ENCODE measurements around the gene CDHR2. TPM values are rescaled to one million over a fixed set of nuclear protein-coding genes. Genes with fewer than 3 reads are reported as not detected.
"Not testable (repeated sequence)": the region's sequence is repeated elsewhere in the genome, so short reads cannot be mapped to it uniquely, and the experiment has no call there.

Gene CDHR2
- polyA plus RNA-seq, 3 donors from 2014 or later: not detected

GRCh38 chr5:176575488-176576422 is 26.6 kb downstream of the CDHR2 start:
- no peaks in the 10 kb centered on the region for H3K9me3 Mint-ChIP-seq
- DNase-seq: no peak
- H3K27me3 Mint-ChIP-seq (ENCODE audit: low read depth in 3 of 3): peaks cover 0 to 5% (median 2%) of the 10 kb centered on the region in 3 donors
- no peak overlapping the region for H3K27ac Mint-ChIP-seq
- no peak overlapping the region for H3K4me3 Mint-ChIP-seq
- H3K36me3 Mint-ChIP-seq: no peaks in the 10 kb centered on the region
- peaks cover 0 to 1% of the 10 kb centered on the region in 2 donors for H3K4me1 Mint-ChIP-seq

GRCh38 chr5:176577312-176578176 is 28.4 kb downstream of the CDHR2 start:
- peaks cover 0 to 1% of the 10 kb centered on the region in 2 donors for H3K4me1 Mint-ChIP-seq
- no peak for DNase-seq
- no peaks in the 10 kb centered on the region for H3K36me3 Mint-ChIP-seq
- peaks cover 0 to 5% (median 2%) of the 10 kb centered on the region in 3 donors for H3K27me3 Mint-ChIP-seq (ENCODE audit: low read depth in 3 of 3)
- no peaks in the 10 kb centered on the region for H3K9me3 Mint-ChIP-seq
- no peak overlapping the region for H3K27ac Mint-ChIP-seq
- H3K4me3 Mint-ChIP-seq: no peak overlapping the region

GRCh38 chr5:176578391-176578808 is 29.3 kb downstream of the CDHR2 start:
- H3K27me3 Mint-ChIP-seq (ENCODE audit: low read depth in 3 of 3): peaks cover 0 to 5% (median 2%) of the 10 kb centered on the region in 3 donors
- peaks cover 0 to 1% of the 10 kb centered on the region in 2 donors for H3K4me1 Mint-ChIP-seq
- H3K9me3 Mint-ChIP-seq: no peaks in the 10 kb centered on the region
- no peak overlapping the region for H3K4me3 Mint-ChIP-seq
- no peak overlapping the region for H3K27ac Mint-ChIP-seq
- DNase-seq: peak; percentile 31 to 42 (median 36)
- no peaks in the 10 kb centered on the region for H3K36me3 Mint-ChIP-seq

GRCh38 chr5:176579323-176579722 is 30.2 kb downstream of the CDHR2 start:
- no peaks in the 10 kb centered on the region for H3K4me1 Mint-ChIP-seq
- H3K9me3 Mint-ChIP-seq: peaks cover 0 to 3% (median 0%) of the 10 kb centered on the region in 6 donors
- no peak for DNase-seq
- H3K27ac Mint-ChIP-seq: no peak overlapping the region
- H3K27me3 Mint-ChIP-seq (ENCODE audit: low read depth in 3 of 3): peaks cover 0 to 5% (median 2%) of the 10 kb centered on the region in 3 donors
- no peak overlapping the region for H3K4me3 Mint-ChIP-seq
- no peaks in the 10 kb centered on the region for H3K36me3 Mint-ChIP-seq

GRCh38 chr5:176581361-176581760 is 32.2 kb downstream of the CDHR2 start:
- no peak overlapping the region for H3K27ac Mint-ChIP-seq
- peaks cover 0 to 5% (median 0%) of the 10 kb centered on the region in 3 donors for H3K27me3 Mint-ChIP-seq (ENCODE audit: low read depth in 3 of 3)
- no peak for DNase-seq
- no peaks in the 10 kb centered on the region for H3K4me1 Mint-ChIP-seq
- H3K36me3 Mint-ChIP-seq: no peaks in the 10 kb centered on the region
- H3K9me3 Mint-ChIP-seq: peaks cover 0 to 3% (median 0%) of the 10 kb centered on the region in 6 donors
- no peak overlapping the region for H3K4me3 Mint-ChIP-seq

- Mint-ChIP-seq H3K27ac (no peak overlapping the region), H3K4me3 (no peak overlapping the region), H3K9me3 (peaks cover 0 to 3% (median 0%) of the 10 kb centered on the region in 6 donors), H3K36me3 (no peaks in the 10 kb centered on the region), H3K4me1 (no peaks in the 10 kb centered on the region), H3K27me3 (ENCODE audit: low read depth in 3 of 3) (peaks cover 0 to 5% (median 0%) of the 10 kb centered on the region in 3 donors)
- no peak for DNase-seq
These were observed 33.9 kb downstream of the CDHR2 start for GRCh38 chr5:176583076-176583475.

- H3K9me3 Mint-ChIP-seq: peaks cover 0 to 3% (median 0%) of the 10 kb centered on the region in 6 donors
- H3K36me3 Mint-ChIP-seq: no peaks in the 10 kb centered on the region
- H3K27me3 Mint-ChIP-seq (ENCODE audit: low read depth in 3 of 3): no peaks in the 10 kb centered on the region
- no peak overlapping the region for H3K27ac Mint-ChIP-seq
- DNase-seq: no peak
- no peak overlapping the region for H3K4me3 Mint-ChIP-seq
- no peaks in the 10 kb centered on the region for H3K4me1 Mint-ChIP-seq
These were observed 38.3 kb downstream of the CDHR2 start for GRCh38 chr5:176587398-176587797.

GRCh38 chr5:176588297-176588696 is 39.2 kb downstream of the CDHR2 start:
- no peak for DNase-seq
- Mint-ChIP-seq H3K27ac (peak overlapping the region in 1 of 6 donors; percentile 2), H3K4me1 (no peaks in the 10 kb centered on the region), H3K4me3 (no peak overlapping the region), H3K36me3 (no peaks in the 10 kb centered on the region), H3K27me3 (ENCODE audit: low read depth in 3 of 3) (no peaks in the 10 kb centered on the region), H3K9me3 (peaks cover 0 to 5% (median 0%) of the 10 kb centered on the region in 6 donors)

- Mint-ChIP-seq H3K4me1 (no peaks in the 10 kb centered on the region), H3K27ac (no peak overlapping the region), H3K4me3 (no peak overlapping the region), H3K36me3 (no peaks in the 10 kb centered on the region), H3K27me3 (ENCODE audit: low read depth in 3 of 3) (peaks cover 0 to 4% (median 2%) of the 10 kb centered on the region in 3 donors), H3K9me3 (peaks cover 0 to 2% (median 0%) of the 10 kb centered on the region in 6 donors)
- DNase-seq: no peak
These were observed 40.1 kb downstream of the CDHR2 start for GRCh38 chr5:176589039-176589769.

- no peak for DNase-seq
- Mint-ChIP-seq H3K36me3 (no peaks in the 10 kb centered on the region), H3K9me3 (peaks cover 0 to 2% (median 0%) of the 10 kb centered on the region in 6 donors), H3K27ac (no peak overlapping the region), H3K27me3 (ENCODE audit: low read depth in 3 of 3) (peaks cover 0 to 4% (median 2%) of the 10 kb centered on the region in 3 donors), H3K4me1 (no peaks in the 10 kb centered on the region), H3K4me3 (no peak overlapping the region)
These were observed 41.0 kb downstream of the CDHR2 start for GRCh38 chr5:176590035-176590717.

GRCh38 chr5:176591667-176592066 is 42.5 kb downstream of the CDHR2 start:
- H3K9me3 Mint-ChIP-seq; H3K4me3 Mint-ChIP-seq; H3K4me1 Mint-ChIP-seq; DNase-seq; H3K36me3 Mint-ChIP-seq; H3K27ac Mint-ChIP-seq; H3K27me3 Mint-ChIP-seq (ENCODE audit: low read depth in 3 of 3): not testable (repeated sequence)

- Mint-ChIP-seq H3K4me3 (no peak overlapping the region), H3K36me3 (no peaks in the 10 kb centered on the region), H3K27me3 (ENCODE audit: low read depth in 3 of 3) (peaks cover 0 to 7% (median 2%) of the 10 kb centered on the region in 3 donors), H3K4me1 (peaks cover 6 to 7% of the 10 kb centered on the region in 2 donors), H3K27ac (no peak overlapping the region), H3K9me3 (peaks cover 0 to 2% (median 0%) of the 10 kb centered on the region in 6 donors)
- DNase-seq: no peak
These were observed 43.4 kb downstream of the CDHR2 start for GRCh38 chr5:176592573-176592972.
